NCI-H524 treated with DMSO at 0.1 percent for 48 hours (cell line): ENCODE data around the gene PPP2R1B.

Experiments
- DNase-seq: peaks from one replicate; lab custom pipeline; 2025; lab: John Stamatoyannopoulos, UW

PPP2R1B gene

GRCh38 chr11:111748035-111748804, 18.0 kb downstream of the PPP2R1B start:
- DNase-seq = no peak

- no peak for DNase-seq
Measured at GRCh38 chr11:111745719-111746504, 20.3 kb downstream of the PPP2R1B start.

GRCh38 chr11:111743700-111744099, 22.5 kb downstream of the PPP2R1B start:
- no peak for DNase-seq

DNA sequence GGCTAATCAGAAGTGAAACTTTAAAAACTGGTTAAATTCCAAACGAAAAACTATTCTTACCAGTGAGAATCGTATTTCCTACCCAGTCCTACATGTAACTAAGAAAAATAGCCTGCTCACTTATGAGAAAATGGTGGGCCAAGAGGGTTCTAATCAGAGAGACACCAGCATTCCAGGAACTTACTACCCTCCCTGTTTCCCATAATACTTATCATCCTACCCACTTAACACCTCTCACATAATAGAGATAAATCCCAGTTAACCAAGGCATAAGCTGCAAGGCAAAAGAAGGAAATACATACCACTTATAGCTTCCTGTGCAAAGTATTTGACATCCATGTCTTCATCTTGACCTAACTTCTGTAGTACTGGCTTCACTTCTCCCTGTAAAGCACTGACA, 24.4 kb downstream of the PPP2R1B start:
- DNase-seq = no peak

- no peak for DNase-seq
Measured at GRCh38 chr11:111739299-111739698, 26.9 kb downstream of the PPP2R1B start.

DNA sequence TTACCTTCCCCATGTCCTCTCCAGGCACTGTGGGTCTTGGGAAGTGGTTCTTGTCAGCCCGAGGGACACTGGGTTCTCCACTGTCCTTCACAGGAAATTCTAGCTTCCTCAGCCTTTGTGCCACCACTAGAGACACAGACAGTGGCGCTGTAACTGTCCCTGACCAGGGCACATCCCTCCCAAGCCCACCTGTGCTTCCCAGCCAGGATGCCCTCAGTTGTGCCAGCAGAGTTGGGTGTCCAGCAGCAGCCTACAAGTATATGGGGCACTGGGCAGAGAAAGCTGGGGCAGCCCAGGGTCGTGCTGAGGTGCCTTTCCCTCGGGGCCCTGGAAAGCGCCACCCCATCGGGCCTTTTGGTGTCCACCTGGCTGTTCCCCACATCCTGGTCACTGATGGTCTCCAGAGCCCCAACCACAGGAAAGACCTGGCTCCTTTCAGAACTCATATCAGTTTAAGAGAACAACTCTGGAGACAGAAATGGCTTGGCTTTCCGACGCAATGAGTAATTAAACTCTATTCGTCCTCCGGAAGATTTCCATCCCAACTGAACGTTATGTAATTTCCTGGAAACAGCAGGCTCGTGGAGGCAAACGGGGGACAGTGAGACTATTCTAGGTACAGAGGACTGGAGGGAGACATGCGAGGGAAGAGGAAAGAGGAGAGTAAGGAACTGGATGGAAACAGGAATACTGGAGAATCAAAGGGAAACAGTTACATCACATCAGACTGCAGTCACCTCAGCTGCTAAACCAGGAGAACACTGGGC, 28.6 kb downstream of the PPP2R1B start:
- DNase-seq = no peak

DNA sequence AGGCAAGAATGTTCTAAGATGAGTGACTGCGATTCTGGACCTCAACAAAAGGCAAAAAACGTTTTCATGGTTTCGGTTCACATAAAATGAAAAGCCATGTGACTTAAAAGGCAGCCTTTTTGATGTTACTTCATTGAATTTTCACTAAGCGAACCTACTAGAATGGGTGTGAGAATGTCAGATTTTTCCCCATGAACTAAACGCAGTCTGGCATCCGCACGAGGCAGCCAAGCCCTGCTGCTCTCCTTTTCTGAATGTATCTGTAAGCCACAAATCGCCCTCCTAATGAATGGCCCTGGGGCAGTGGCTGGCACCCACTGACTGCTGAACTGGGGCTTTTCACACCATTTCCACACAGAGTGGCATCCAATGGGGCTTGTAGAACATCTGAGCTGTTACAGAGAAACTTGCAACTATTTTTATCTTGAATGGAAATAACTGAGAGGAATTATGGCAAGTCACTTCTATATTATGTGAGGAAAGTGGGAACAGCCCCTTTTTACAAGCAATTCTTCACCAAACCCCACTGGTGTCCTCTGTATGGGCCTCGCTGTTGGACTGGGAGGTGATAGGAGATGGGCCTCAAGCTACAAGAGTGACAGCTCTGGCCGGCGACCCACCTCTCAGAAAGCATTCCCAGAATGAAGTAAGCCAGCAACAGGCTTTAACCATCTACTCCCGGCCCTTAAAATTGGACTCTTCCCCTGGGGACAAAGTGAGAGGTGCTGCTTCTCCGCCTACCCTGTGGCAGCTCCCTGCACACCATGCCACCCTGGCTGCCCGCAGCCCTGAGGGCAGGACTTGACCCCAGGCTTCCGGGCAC, 29.4 kb downstream of the PPP2R1B start:
- DNase-seq = no peak

DNA sequence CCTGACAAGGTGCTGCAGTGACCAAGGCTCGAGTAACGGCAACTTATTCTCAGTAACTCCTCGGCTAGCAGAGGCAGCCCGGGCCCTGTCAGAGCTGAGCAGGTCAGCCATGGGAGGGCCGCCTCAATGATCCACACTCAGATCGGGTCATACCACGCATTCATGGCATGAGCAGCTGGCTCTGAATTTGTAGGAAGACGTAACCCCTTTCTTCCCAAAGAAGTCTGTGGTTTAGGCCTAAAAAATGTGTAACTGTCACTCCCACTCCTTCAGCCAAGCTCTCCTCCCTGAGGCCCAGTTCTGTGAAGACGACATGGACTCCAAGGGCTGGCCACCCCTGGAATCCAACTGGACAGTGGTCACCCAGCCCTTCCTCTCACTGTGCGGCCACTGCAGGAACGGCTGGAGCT, 30.0 kb downstream of the PPP2R1B start:
- no peak for DNase-seq

GRCh38 chr11:111735262-111736116, 30.7 kb downstream of the PPP2R1B start:
- no peak for DNase-seq

DNA sequence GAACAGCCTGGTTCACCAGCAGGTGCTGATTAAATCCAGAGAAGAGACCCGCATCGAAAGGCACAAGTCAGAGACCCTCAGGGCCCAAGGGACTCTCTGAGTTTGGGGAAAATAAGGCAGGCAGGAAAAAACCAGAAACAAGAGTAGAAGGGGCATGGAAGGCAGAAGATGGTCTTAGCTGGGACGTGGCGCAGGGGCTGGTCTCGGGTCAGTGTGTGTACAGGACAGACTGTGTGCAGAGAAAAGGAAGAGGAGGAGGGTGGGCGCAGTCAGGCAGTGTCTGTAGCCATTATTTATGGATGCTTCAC, 31.3 kb downstream of the PPP2R1B start:
- DNase-seq = no peak

GRCh38 chr11:111734101-111734953, 31.9 kb downstream of the PPP2R1B start:
- no peak for DNase-seq

GRCh38 chr11:111733611-111734088, 32.5 kb downstream of the PPP2R1B start:
- no peak for DNase-seq

GRCh38 chr11:111733016-111733415, 33.2 kb downstream of the PPP2R1B start:
- DNase-seq = no peak

DNA sequence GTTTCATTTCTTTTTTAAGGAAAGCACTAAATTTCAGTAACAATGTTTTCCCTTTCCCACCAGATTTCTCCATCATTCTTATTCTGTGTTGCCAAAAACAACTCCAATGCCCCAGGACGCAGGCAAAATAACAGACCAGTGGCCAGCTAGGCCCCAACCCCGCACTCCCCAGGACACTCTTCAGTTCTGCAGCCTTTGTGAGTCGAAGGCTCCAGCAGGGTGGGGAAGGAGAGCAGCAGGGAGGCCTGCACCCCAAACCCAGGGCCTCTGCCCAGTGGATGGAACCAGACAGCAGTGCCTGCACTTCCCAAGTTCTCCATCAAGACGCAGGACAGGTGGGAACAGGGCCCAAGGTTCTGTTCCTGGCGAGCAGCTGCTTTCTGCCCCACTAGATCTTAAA, 34.4 kb downstream of the PPP2R1B start:
- DNase-seq = no peak

- DNase-seq = no peak
Measured at GRCh38 chr11:111730871-111731591, 35.2 kb downstream of the PPP2R1B start.

GRCh38 chr11:111729831-111730311, 36.3 kb downstream of the PPP2R1B start:
- no peak for DNase-seq

DNA sequence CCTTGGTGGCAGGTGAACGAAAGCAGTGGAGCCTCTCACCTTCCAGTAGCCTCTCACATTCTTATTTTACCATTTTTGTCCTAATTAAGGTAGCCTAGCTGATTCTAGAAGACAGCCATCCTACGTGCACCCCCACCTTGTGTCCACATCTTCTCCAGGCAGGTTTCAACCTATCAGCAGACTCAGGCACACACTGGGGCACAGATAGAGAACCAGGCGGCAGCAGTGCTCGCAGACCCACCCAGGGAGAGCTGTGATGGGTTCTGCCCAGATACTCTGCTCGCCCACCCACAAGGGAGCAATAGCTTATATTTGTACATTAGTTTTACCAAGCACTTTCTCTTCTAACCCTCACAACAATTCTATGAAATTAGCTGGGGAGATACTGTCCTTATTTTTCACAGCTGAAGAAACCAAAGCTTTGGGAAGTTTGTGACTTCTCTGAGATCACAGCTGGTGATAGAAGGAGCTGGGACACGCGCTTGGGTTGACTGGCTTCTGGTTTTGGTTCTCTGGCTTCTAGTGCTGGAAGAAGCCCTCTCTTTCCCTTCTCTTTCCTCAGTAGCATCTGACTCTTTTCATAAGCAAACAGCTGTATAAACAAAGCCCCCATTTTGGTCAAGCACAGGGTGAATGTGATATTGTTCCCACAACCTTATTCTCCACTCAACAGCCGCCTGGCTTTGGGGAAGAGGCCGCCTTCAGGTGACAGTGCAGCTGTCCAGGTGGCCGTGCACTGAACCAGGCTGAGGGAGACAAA, 36.9 kb downstream of the PPP2R1B start:
- no peak for DNase-seq

- no peak for DNase-seq
Measured at GRCh38 chr11:111727431-111727830, 38.8 kb downstream of the PPP2R1B start.
